HT1080 (cell line): ENCODE data around the gene RERE. TPM values are rescaled to one million over a fixed set of nuclear protein-coding genes. Genes with fewer than 3 reads are reported as not detected.
A peak's percentile ranks its signal among the peaks of the same experiment; 100 is the strongest.

ENCODE experiments used
- DNase-seq: peaks from one replicate; pipeline ENCODE4 v3.0.0-alpha.2; 2015; ENCODE audit warnings: low read depth
- total RNA-seq: library from RNA; depleted of rRNA; stranded (reverse); fragments of >200 nt; shearing (Covaris generic); gene quantifications from 2 replicates; pipeline ENCODE4 v1.2.3, GENCODE V29; 2014

The RERE gene
- total RNA-seq, 1 experiment from 2014 or later, result 12.4 TPM

GRCh38 chr1:8355439-8356255, 461.8 kb downstream of the RERE start:
- DNase-seq, result no peak

- no peak for DNase-seq
Measured at GRCh38 chr1:8354038-8354437, 463.4 kb downstream of the RERE start.

GRCh38 chr1:8352886-8353785, 464.3 kb downstream of the RERE start:
- DNase-seq, result no peak

DNA sequence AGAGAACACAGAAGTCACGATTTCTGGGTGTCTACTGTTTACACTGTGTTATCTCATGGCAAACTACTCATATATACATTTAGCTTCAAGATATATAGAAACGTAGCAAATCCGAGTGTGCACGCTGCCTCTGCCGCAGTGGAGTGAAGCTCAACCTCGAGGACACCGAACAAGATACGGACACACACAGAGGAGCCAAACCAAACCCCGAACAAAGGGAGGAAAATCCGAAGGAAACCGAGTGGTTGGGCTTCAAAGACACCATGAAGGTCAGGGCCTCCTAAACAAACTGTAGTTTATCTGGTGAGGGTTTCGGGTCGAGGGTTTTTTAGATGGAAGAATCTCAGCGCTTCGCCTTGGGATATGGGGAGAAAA, 465.0 kb downstream of the RERE start:
- no peak for DNase-seq

GRCh38 chr1:8351693-8352470, 465.6 kb downstream of the RERE start:
- no peak for DNase-seq

DNA sequence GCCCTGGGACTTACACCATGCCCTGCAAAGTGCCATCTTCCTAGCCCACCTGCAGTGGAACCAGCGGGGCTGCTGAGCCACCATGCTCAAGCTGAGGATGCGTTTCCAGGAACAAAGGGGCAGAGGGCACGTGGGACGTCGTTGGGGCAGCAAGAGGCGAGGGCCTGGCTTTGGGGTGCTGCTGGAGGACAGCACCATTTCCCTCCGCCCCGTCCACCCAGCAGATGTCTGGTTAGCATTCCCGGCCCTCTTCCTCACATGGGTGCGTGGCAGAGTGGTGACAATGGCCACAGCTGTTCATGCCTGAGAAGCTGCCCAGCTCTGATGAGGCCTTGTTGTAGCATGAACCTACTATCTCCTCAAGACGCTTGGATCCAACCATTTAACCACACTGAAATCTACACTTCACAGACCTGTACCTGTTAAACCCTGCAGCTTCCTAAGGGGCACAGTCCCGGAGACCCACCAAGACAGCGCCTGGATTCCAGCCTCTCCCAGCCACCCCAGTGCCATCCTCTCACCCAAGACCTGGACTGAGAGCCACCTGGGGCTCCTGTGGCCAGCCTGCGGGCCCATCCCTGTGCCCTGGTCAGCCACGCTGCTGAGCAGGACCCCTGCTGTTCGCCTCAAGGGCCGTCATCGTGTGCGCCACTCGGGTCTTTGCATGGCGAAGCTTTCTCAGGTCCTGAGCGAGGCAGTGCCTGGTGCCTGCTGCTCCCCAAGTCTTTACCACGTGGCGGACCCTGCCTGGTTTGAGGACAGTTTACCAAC, 466.3 kb downstream of the RERE start:
- no peak for DNase-seq

DNA sequence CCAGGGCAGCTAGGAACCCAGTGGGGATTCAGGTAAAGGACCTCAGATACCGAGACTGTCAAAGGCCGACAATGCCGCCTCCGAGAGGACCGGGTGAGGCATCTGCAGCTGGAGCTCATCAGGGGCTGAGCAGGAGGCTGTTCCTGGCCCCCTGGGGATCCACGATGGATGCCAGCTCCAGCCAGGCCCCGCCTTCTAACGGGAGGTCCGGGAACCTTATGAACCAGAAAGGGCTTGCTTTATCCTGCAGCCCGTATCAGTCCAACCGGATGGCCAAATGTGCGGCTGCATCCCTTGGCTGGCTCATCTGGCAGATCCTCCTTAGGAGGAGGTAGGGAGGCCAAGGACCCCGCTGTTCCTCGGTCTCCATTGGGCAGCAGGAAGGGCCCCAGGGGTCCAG, 467.5 kb downstream of the RERE start:
- DNase-seq, result no peak

DNA sequence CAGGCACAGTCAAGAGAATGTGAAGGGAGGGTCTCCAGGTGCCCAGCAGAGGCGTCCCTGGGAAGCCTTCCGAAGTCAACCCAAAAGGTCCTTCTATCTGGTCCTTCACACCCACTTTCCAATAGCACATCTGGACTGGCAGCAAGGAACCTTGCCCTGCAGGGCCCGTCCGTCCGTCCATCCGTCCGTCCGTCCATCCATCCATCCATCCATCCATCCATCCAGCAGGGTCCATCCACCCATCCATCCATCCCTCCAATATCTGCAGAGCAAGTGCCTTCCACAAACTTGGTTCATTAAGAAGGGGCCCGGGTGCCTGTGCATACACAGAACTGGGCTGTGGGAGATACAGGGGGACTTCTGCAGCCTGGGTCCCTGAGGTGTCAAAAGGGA, 468.0 kb downstream of the RERE start:
- no peak for DNase-seq

GRCh38 chr1:8348777-8349472, 468.5 kb downstream of the RERE start:
- DNase-seq, result peak; percentile 40

DNA sequence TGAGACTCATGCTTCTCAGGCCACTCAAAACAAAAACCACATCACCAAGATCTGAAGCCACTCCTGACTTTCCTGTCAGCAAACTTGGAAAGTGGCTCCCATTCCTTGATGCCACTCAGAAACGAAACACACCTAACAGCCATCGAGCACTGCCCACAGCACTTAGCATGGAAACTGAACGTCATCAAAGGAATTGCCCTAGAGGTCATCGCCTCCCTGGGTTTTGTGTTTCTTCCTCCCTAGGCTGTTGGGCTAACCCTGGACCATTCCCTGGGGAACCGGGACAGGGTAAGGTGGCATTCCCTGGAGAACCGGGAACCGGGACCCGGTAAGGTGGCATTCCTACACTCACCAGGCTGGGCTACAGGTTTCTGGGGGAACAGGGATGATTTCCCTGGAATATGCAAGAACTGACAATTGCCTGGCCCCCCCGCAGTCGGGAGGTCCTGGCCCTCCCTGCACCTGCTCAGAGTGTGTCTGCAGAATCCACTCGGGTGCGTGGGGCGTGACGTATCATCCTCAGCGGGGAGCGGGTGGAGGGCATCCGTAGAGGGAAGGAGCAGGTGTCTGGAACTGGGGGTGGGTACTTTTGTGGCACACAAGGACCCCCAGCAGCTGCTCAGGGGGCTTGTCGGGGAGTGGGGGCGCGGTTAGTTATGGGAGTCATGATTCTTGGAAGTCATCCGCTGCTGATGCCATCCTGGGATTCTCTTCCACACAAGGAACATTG, 469.2 kb downstream of the RERE start:
- no peak for DNase-seq

DNA sequence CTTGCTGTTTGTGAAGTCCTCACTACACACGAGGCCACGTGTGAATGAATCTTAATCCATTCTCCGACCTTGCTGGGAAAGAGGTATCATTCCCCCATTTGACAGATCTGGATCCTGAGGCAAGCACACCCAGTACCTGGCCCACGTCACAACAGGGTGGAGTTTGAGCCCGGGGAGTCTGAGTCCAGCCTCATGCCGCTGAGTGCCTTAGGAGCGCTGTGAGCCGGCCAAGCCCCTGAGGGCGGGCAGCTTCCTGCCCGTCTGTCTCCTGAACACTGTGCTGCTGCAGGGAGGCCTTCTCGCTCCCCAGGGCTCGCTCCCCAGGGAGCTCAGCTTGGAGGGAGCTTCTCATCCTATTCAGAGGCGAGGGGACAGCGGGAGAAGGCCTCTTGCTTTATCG, 469.8 kb downstream of the RERE start:
- no peak for DNase-seq

DNA sequence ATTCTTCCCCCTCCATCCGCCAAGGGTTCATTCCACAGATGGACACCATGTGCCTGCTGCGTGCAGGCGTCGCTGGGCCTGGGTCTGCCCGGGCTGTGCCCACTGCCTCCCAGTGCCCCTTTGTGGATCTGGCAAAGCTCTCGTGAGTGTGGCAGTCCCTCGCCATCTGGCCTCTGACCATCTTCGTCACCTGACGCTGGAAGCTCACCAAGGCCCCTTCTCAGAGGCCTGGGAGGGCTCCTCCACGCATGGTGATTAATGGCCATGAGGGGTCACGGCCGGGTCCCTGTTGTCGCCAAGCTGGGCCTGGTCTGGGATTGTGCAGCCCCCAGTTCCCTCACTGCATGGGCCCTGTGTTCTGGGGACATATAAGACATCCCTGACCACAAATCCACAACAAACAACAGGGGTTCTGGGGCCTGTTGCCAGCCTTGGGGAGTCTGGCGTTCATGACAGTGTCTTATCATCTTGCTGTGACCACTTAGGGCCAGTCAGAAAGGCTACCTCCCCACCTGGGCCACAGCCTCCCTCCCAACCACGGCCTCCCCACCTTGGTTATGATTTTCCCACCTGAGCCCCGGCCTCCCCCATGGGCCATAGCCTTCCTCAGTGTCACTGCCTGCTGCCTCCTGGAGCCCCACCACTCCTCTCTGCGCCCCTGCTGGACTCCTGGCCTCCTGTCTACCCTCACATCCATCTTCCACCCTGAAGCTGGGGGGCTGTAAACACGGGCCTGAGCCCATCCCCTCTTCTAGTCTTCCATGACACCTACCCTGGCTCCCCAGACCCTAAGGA, 471.6 kb downstream of the RERE start:
- no peak for DNase-seq

DNA sequence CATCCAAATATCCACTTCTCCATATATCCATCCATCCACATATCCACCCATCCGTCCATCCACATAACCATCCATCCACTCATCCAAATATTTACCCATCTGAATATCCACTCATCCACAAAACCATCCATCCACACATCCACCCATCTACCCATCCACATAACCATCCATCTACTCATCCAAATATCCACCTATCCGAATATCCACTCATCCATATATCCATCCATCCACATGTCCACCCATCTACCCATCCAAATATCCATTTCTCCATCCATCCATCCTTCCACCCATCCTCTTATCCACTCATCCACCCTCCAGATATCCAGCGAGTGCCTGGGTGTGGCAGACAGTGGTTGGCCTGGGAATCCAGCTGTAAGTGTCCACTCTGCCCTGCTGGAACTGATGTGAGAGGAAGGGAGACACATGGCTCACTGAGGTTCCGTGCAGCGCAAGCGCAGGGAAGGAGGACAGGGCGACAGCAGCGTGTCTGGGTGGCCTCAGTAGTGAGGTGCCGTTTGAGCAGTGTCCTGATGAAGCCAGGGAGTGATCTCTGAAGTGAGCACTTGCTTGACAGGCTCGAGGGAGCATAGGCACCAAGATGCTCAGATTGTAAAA, 472.4 kb downstream of the RERE start:
- no peak for DNase-seq

DNA sequence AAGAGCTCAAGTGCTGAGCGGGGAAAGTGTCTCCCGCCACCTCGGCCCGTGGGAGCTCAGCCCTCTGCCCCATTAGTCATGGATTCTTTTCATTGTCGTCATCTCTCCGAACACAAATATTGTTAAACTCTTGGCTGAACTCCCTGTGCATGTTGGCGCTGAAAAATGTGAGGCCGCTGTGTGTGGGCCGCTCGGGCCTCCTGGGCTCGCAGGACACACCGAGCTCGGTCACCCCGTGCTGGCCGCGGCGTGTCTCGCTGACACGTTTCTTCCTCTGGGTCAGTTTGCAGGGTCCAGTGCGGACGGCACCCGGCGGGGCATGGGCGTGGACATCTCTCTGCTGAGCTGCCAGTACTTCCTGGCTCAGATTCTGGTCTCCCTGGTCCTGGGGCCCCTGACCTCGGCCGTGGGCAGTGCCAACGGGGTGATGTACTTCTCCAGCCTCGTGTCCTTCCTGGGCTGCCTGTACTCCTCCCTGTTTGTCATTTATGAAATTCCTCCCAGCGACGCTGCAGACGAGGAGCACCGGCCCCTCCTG, 473.9 kb downstream of the RERE start:
- DNase-seq, result peak; percentile 90

DNA sequence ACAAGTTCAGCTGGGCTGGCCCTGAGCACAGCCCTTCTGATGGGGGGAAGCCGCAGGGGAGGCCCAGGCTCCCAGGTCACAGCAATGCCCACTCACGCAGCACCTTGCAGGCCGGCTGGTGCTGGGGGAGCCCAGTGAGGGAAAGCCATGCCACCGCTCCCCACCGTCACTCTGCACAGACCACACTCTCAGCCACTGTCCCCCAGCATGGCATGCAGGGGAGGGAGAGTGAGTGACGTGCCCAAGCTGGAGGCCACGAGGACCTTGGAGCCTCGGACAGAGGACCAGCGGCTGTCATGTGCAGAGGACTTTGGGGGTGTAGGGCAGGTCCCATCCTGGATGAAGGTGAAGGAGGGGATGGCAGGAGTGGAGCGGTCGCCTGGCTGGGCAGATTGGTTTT, 474.4 kb downstream of the RERE start:
- DNase-seq, result no peak

DNA sequence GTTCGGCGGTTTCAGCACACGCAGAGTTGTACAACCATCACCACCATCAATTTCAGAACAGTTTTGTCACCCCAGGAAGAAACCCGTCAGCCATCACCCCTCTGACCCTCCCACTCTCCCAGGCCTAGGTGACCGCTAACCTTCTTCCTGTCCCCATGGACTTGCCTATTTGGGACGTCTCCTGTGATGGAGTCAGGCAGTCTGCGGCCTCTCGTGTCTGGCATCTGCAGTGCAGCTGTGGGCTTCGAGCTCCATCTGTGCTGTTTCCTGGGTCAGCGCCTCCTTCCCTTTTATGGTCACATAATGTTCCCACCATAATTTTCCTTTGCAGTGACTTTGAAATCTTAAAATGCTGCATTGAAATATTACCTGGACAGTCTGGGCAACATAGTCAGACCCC, 475.1 kb downstream of the RERE start:
- DNase-seq, result no peak

DNA sequence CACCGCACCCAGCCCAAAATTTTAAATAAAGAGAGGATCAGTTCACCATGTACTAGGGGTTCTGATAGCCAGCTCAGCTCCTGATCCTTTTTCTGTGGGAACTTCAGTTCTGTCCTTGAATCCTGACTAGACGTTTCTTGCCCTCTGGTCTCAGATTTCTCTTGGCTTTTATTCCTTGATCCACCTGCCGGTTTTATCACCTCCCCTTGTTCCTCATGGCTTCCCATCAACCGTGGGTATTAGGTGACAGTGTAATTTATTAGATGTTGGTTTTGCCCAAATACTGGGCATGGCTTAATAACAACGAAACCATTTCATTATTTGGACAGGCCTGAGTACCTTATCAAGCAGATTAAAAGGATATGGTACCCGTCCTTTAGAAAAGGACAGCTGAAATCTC, 477.0 kb downstream of the RERE start:
- DNase-seq, result no peak

DNA sequence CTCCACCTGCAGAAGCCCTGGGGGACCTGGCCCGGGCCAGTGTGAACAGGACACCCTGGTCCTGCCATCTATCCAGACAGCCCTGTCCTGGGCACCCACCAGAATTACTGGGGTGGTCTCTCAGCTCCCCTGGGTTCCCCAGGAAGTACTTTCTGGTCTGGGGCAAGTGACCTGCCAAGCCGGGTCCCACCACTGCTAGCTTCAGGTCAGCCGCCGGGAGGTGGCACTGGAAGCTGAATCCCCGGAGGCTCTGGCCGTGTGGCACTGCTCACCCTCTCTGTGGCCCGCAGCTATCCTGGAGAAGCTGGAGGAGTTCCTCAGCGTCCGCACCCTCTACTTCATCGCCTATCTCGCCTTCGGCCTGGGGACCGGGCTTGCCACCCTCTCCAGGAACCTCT, 478.2 kb downstream of the RERE start:
- DNase-seq, result no peak
